Esophagus squamous epithelium (tissue), 5 donors: ENCODE measurements around the gene PRRX2. TPM values are rescaled to one million over a fixed set of nuclear protein-coding genes. Genes with fewer than 3 reads are reported as not detected.

Experiments used
- DNase-seq: peaks from one replicate; lab custom pipeline; 2025; lab: John Stamatoyannopoulos, UW
- H3K27ac ChIP-seq, 4 donors: fragments of 200-600 bp; sonication (generic); one replicate each; pipeline ENCODE4 v1.5.1; 2016 to 2019; ENCODE audit warnings: mild to moderate bottlenecking in 1 of 4
- H3K27me3 ChIP-seq, 4 donors: fragments of 200-600 bp; sonication (generic); 1 replicate in 3 of 4; 2 replicates in 1 of 4; pipeline versions ENCODE4 v1.5.1 to v1.6.0; 2017 to 2021; ENCODE audit warnings: antibody characterized with exemption in 1 of 4
- H3K36me3 ChIP-seq, 3 donors: fragments of 200-600 bp; sonication (generic); one replicate each; pipeline ENCODE4 v1.5.1; 2016 to 2019
- H3K4me1 ChIP-seq, 3 donors: fragments of 200-600 bp; sonication (generic); one replicate each; pipeline ENCODE4 v1.5.1; 2017 to 2019
- H3K4me3 ChIP-seq, 4 donors: fragments of 200-600 bp; sonication (generic); 1 replicate in 3 of 4; 2 replicates in 1 of 4; pipeline ENCODE4 v1.5.1; 2016 to 2019; ENCODE audit warnings: mild to moderate bottlenecking in 2 of 4, moderate library complexity in 1 of 4
- H3K9me3 ChIP-seq, 3 donors: fragments of 200-600 bp; sonication (generic); one replicate each; pipeline ENCODE4 v1.5.1; 2016 to 2019
- CTCF ChIP-seq, 6 experiments: fragments of 450-650 bp in 4 of 6; fragments of 200-600 bp in 2 of 6; sonication (generic) in 2 of 6; IDR thresholded peaks; one replicate each; pipeline ENCODE4 v1.5.1; 2016 to 2019; ENCODE audit warnings: antibody characterized with exemption in 6 of 6, mild to moderate bottlenecking in 4 of 6, moderate library complexity in 4 of 6
- POLR2A ChIP-seq, 4 donors: fragments of 450-650 bp; IDR thresholded peaks; one replicate each; pipeline ENCODE4 v1.6.1; 2017; ENCODE audit warnings: antibody characterized with exemption in 4 of 4, mild to moderate bottlenecking in 4 of 4, moderate library complexity in 3 of 4
- WGBS, 2 donors: methylation state at CpG; one replicate each; pipeline ENCODE4 v1.1.5; 2018; 5-methylcytosine and 5-hydroxymethylcytosine counted together
- intact Hi-C: fragments of 100-400 bp; cut with DNase I; formaldehyde crosslinking; loops from one replicate; pipeline ENCODE4 v1.15.0; 2022
- total RNA-seq, 4 donors: library from RNA; depleted of rRNA; stranded (reverse); fragments of >200 nt; gene quantifications; one replicate each; pipeline ENCODE4 v1.1.0, GENCODE V29; 2016
- donor health status: DM: yes; HTN: yes; CAD: no.

The PRRX2 gene
- total RNA-seq, 4 donors from 2014 or later: 0.82 to 3.8 (median 2.3) TPM

GRCh38 chr9:129768486-129768885, 103.0 kb downstream of the PRRX2 start:
- WGBS, 2 donors: 93% methylated on average over 6 of the region's 6 CpGs

GRCh38 chr9:129769669-129770068, 104.2 kb downstream of the PRRX2 start:
- Histone ChIP-seq H3K4me3 (no peak overlapping the region), H3K9me3 (no peaks in the 10 kb centered on the region), H3K27me3 (peaks cover 0 to 2% (median 0%) of the 10 kb centered on the region in 4 donors), H3K4me1 (peaks cover 3 to 9% (median 9%) of the 10 kb centered on the region in 3 donors), H3K36me3 (no peaks in the 10 kb centered on the region), H3K27ac (no peak overlapping the region)
- intact Hi-C loops: no loop called here
- whole genome bisulfite sequencing, 2 donors: 61 to 72% methylated on average over 4 to 5 of the region's 5 CpGs
- TF ChIP-seq POLR2A (IDR thresholded peaks at IDR 0.05) (no peak), CTCF (IDR thresholded peaks at IDR 0.05) (no peak)
- no peak for DNase-seq

More at GRCh38 chr9:129768486-129768885, 103.0 kb downstream of the PRRX2 start:
- Histone ChIP-seq H3K9me3 (no peaks in the 10 kb centered on the region), H3K36me3 (no peaks in the 10 kb centered on the region), H3K4me3 (no peak overlapping the region), H3K4me1 (peaks cover 3 to 6% (median 6%) of the 10 kb centered on the region in 3 donors), H3K27me3 (no peaks in the 10 kb centered on the region), H3K27ac (no peak overlapping the region)
- no peak for TF ChIP-seq CTCF (IDR thresholded peaks at IDR 0.05)
- no peak for TF ChIP-seq POLR2A (IDR thresholded peaks at IDR 0.05)
- intact Hi-C loops: no loop called here
- DNase-seq: no peak

GRCh38 chr9:129770741-129771140, 105.3 kb downstream of the PRRX2 start:
- H3K27me3 ChIP-seq: peaks cover 0 to 5% (median 0%) of the 10 kb centered on the region in 4 donors
- WGBS, 2 donors: 53 to 83% methylated on average over 5 of the region's 5 CpGs
- no peaks in the 10 kb centered on the region for H3K36me3 ChIP-seq
- DNase-seq: no peak
- H3K27ac ChIP-seq: no peak overlapping the region
- H3K4me1 ChIP-seq: peaks cover 3 to 9% (median 9%) of the 10 kb centered on the region in 3 donors
- H3K4me3 ChIP-seq: no peak overlapping the region
- no peaks in the 10 kb centered on the region for H3K9me3 ChIP-seq
- TF ChIP-seq CTCF (IDR thresholded peaks at IDR 0.05) (no peak), POLR2A (IDR thresholded peaks at IDR 0.05) (no peak)
- intact Hi-C loops: no loop called here

Other genes starting within 250 kb of the PRRX2 start
- gene C9orf50, start 44.5 kb upstream of the PRRX2 start, total RNA-seq: not detected
- 10 to 100 TPM; 14.0 to 17.6 (median 16.0) TPM for gene NTMT1, start 39.5 kb upstream of the PRRX2 start, total RNA-seq
- 10 to 100 TPM; 15.4 to 22.5 (median 17.6) TPM for gene ASB6, start 23.5 kb upstream of the PRRX2 start, total RNA-seq
- 10 to 100 TPM in 3 of 4 donors, 1 to 10 TPM in 1; 5.6 to 31.2 (median 14.9) TPM for gene PTGES, start 87.4 kb downstream of the PRRX2 start, total RNA-seq
- gene TOR1B, start 137.5 kb downstream of the PRRX2 start, total RNA-seq: 10 to 100 TPM; 16.1 to 17.3 (median 17.0) TPM
- 10 to 100 TPM; 11.3 to 34.7 (median 24.8) TPM for gene TOR1A, start 158.5 kb downstream of the PRRX2 start, total RNA-seq
- gene C9orf78, start 169.6 kb downstream of the PRRX2 start, total RNA-seq: 10 to 100 TPM; 31.2 to 92.3 (median 51.5) TPM
- gene USP20, start 169.8 kb downstream of the PRRX2 start, total RNA-seq: 10 to 100 TPM; 12.3 to 19.7 (median 13.6) TPM